ENCODE data around the gene KCNIP4. TPM values are rescaled to one million over a fixed set of nuclear protein-coding genes. Genes with fewer than 3 reads are reported as not detected.

KCNIP4 gene
- total and polyA plus RNA-seq, 10 of the 15 experiments (the other 5 are each of a cell fraction or from before 2014, with no cell fraction given) = 0.03 to 0.23 (median 0.13) TPM; not detected in 7

DNA sequence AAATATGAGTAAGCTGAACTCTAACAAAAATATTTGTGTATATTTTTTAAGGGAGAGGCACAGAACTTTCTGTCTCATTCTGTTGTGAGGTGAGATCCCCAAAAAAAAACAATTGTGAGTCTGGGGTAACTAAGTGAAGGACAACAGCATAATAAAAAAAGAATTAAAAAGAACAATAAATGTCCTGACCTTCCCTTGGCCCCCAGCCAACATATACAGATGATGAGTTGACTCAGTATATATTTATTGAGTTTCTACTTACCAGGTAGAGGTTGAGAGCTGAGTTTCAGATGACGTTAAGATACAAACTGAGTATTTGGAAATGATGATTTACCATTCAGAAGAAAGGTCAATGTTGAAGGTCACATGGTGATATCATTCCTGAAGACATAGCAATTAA lies 239.5 kb downstream of the KCNIP4 start:
- POLR2A ChIA-PET = interaction anchor here (0.7 kb wide), 1 partner anchor 23 kb away, joined by 3 read pairs; no protein-coding TSS in a partner anchor
- H3K4me3 ChIP-seq = no peak overlapping the region
- CTCF ChIA-PET = no interaction called here
- H4K20me1 ChIP-seq (ENCODE audit: control insufficient read depth, insufficient read depth) = no peaks in the 10 kb centered on the region
- ATAC-seq (no peak), FAIRE-seq (no peak), DNase-seq (ENCODE audit: low read depth, low spot score) (no peak)
- TF ChIP-seq, protein P1, sequence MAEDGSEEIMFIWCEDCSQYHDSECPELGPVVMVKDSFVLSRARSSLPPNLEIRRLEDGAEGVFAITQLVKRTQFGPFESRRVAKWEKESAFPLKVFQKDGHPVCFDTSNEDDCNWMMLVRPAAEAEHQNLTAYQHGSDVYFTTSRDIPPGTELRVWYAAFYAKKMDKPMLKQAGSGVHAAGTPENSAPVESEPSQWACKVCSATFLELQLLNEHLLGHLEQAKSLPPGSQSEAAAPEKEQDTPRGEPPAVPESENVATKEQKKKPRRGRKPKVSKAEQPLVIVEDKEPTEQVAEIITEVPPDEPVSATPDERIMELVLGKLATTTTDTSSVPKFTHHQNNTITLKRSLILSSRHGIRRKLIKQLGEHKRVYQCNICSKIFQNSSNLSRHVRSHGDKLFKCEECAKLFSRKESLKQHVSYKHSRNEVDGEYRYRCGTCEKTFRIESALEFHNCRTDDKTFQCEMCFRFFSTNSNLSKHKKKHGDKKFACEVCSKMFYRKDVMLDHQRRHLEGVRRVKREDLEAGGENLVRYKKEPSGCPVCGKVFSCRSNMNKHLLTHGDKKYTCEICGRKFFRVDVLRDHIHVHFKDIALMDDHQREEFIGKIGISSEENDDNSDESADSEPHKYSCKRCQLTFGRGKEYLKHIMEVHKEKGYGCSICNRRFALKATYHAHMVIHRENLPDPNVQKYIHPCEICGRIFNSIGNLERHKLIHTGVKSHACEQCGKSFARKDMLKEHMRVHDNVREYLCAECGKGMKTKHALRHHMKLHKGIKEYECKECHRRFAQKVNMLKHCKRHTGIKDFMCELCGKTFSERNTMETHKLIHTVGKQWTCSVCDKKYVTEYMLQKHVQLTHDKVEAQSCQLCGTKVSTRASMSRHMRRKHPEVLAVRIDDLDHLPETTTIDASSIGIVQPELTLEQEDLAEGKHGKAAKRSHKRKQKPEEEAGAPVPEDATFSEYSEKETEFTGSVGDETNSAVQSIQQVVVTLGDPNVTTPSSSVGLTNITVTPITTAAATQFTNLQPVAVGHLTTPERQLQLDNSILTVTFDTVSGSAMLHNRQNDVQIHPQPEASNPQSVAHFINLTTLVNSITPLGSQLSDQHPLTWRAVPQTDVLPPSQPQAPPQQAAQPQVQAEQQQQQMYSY (CRISPR knock-in tag; IDR thresholded peaks at IDR 0.05) = no peak
- no peak for TF ChIP-seq CEBPB (IDR thresholded peaks at IDR 0.05; ENCODE audit: borderline replicate concordance in 1 of 2, low read depth in 2 of 2, low read length in 2 of 2)
- TF ChIP-seq TBL1XR1 (IDR thresholded peaks at IDR 0.05; ENCODE audit: low read depth, low read length) = no peak
- TF ChIP-seq, protein P2, sequence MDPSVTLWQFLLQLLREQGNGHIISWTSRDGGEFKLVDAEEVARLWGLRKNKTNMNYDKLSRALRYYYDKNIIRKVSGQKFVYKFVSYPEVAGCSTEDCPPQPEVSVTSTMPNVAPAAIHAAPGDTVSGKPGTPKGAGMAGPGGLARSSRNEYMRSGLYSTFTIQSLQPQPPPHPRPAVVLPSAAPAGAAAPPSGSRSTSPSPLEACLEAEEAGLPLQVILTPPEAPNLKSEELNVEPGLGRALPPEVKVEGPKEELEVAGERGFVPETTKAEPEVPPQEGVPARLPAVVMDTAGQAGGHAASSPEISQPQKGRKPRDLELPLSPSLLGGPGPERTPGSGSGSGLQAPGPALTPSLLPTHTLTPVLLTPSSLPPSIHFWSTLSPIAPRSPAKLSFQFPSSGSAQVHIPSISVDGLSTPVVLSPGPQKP (IDR thresholded peaks at IDR 0.05; ENCODE audit: low read depth, low read length) = no peak
- TF ChIP-seq DPF2 (IDR thresholded peaks at IDR 0.05) = no peak
- TF ChIP-seq RELB (IDR thresholded peaks at IDR 0.05; ENCODE audit: low read depth) = no peak
- TF ChIP-seq NFYA (IDR thresholded peaks at IDR 0.05; ENCODE audit: borderline replicate concordance, low read depth, low read length) = no peak
- TF ChIP-seq, protein P3, sequence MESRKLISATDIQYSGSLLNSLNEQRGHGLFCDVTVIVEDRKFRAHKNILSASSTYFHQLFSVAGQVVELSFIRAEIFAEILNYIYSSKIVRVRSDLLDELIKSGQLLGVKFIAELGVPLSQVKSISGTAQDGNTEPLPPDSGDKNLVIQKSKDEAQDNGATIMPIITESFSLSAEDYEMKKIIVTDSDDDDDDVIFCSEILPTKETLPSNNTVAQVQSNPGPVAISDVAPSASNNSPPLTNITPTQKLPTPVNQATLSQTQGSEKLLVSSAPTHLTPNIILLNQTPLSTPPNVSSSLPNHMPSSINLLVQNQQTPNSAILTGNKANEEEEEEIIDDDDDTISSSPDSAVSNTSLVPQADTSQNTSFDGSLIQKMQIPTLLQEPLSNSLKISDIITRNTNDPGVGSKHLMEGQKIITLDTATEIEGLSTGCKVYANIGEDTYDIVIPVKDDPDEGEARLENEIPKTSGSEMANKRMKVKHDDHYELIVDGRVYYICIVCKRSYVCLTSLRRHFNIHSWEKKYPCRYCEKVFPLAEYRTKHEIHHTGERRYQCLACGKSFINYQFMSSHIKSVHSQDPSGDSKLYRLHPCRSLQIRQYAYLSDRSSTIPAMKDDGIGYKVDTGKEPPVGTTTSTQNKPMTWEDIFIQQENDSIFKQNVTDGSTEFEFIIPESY (IDR thresholded peaks at IDR 0.05) = no peak
- TF ChIP-seq, protein P4, sequence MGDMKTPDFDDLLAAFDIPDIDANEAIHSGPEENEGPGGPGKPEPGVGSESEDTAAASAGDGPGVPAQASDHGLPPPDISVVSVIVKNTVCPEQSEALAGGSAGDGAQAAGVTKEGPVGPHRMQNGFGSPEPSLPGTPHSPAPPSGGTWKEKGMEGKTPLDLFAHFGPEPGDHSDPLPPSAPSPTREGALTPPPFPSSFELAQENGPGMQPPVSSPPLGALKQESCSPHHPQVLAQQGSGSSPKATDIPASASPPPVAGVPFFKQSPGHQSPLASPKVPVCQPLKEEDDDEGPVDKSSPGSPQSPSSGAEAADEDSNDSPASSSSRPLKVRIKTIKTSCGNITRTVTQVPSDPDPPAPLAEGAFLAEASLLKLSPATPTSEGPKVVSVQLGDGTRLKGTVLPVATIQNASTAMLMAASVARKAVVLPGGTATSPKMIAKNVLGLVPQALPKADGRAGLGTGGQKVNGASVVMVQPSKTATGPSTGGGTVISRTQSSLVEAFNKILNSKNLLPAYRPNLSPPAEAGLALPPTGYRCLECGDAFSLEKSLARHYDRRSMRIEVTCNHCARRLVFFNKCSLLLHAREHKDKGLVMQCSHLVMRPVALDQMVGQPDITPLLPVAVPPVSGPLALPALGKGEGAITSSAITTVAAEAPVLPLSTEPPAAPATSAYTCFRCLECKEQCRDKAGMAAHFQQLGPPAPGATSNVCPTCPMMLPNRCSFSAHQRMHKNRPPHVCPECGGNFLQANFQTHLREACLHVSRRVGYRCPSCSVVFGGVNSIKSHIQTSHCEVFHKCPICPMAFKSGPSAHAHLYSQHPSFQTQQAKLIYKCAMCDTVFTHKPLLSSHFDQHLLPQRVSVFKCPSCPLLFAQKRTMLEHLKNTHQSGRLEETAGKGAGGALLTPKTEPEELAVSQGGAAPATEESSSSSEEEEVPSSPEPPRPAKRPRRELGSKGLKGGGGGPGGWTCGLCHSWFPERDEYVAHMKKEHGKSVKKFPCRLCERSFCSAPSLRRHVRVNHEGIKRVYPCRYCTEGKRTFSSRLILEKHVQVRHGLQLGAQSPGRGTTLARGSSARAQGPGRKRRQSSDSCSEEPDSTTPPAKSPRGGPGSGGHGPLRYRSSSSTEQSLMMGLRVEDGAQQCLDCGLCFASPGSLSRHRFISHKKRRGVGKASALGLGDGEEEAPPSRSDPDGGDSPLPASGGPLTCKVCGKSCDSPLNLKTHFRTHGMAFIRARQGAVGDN (IDR thresholded peaks at IDR 0.05) = no peak
- no peaks in the 10 kb centered on the region for H3K4me1 ChIP-seq (ENCODE audit: control insufficient read depth, insufficient read depth, low read length)
- BruUV-seq (replicated peaks) = no TSS peak
- H3K4me2 ChIP-seq (ENCODE audit: control insufficient read depth, insufficient read depth) = no peak overlapping the region
- RAD21 ChIA-PET (ENCODE audit: unreplicated experiment) = no interaction called here
- H3K27ac ChIP-seq (ENCODE audit: control insufficient read depth, insufficient read depth) = no peak overlapping the region
- H3K9me3 ChIP-seq (replicated peaks; ENCODE audit: control insufficient read depth, insufficient read depth, low read length) = no peaks in the 10 kb centered on the region
- SMC1A ChIA-PET (ENCODE audit: uncharacterized antibody, unreplicated experiment) = no interaction called here
- no peaks in the 10 kb centered on the region for H3K79me2 ChIP-seq (ENCODE audit: control insufficient read depth, insufficient read depth, low read length)
- no peak overlapping the region for H3K9ac ChIP-seq (ENCODE audit: control insufficient read depth, insufficient read depth, low read length)
- H3K27me3 ChIP-seq (replicated peaks in 1 of 2; ENCODE audit: control insufficient read depth in 2 of 2, insufficient read depth in 2 of 2, low read length in 1 of 2) = no peaks in the 10 kb centered on the region
- in situ Hi-C loops (cut with MboI) = no loop called here
- intact Hi-C loops (cut with micrococcal nuclease; ENCODE audit: unreplicated experiment) = no loop called here
- H2AFZ ChIP-seq (ENCODE audit: control insufficient read depth, low read depth, low read length) = no peak overlapping the region
- H3K36me3 ChIP-seq (ENCODE audit: control insufficient read depth in 2 of 2, insufficient read depth in 2 of 2, low read length in 1 of 2) = no peaks in the 10 kb centered on the region
- 57% methylated on average over 1 of the region's 1 CpG for WGBS (ENCODE audit: insufficient coverage, insufficient replicate concordance, low lambda C conversion rate, missing lambda C conversion rate)

Data from GM12878 (cell line).